HCT116 (cell line): ENCODE data around the gene SPIB. TPM values are rescaled to one million over a fixed set of nuclear protein-coding genes. Genes with fewer than 3 reads are reported as not detected.

Experiments
- ATAC-seq: fragments of 200-7000 bp; cut with Tn5 transposase; 2 replicates; pipeline ENCODE4 v1.9.1; 2020; ENCODE audit warnings: mild to moderate bottlenecking, moderate library complexity
- BruUV-seq: library from RNA; stranded (reverse); fragments of 400-500 nt; replicated peaks from 2 replicates; lab custom pipeline; 2021; lab: Mats Ljungman, UMichigan
- CTCF ChIA-PET: fragments of 300-600 bp; sonication (Branson Sonifier 250); formaldehyde crosslinking; loops from one replicate; lab custom pipeline; 2021; ENCODE audit warnings: antibody characterized with exemption; lab: Charles Lee
- POLR2A ChIA-PET: fragments of 300-600, 350-600 bp; sonication (Branson Sonifier 250); formaldehyde crosslinking; loops from one replicate; lab custom pipeline; 2021; ENCODE audit warnings: antibody characterized with exemption; lab: Charles Lee
- RAD21 ChIA-PET, 2 experiments: fragments of 300-600 bp; sonication (Branson Sonifier 250); formaldehyde crosslinking; loops; one replicate each; lab custom pipeline; 2023; ENCODE audit warnings: low total read pairs in 2 of 2; ENCODE audit not compliant: uncharacterized antibody in 2 of 2, unreplicated experiment in 2 of 2, low non-redundant PET in 1 of 2; lab: Charles Lee
- DNase-seq: peaks from one replicate; pipeline ENCODE4 v3.0.0-alpha.2; 2010; ENCODE audit warnings: low read depth, low spot score
- H2AFZ ChIP-seq: fragments of 200-600 bp; shearing (Covaris generic), sonication (generic); 2 replicates; pipeline ENCODE4 v1.6.1; 2017; ENCODE audit warnings: low read depth, mixed run types, mixed read lengths, antibody characterized with exemption, low read length; ENCODE audit not compliant: poor library complexity, severe bottlenecking
- H3K27ac ChIP-seq: 2 replicates; pipeline ENCODE4 v1.5.1; 2012; ENCODE audit warnings: low read depth, low read length
- H3K27me3 ChIP-seq: fragments of 200-600 bp; sonication (generic); 2 replicates; pipeline ENCODE4 v1.6.1; 2016; ENCODE audit warnings: mixed run types, low read length, mixed read lengths; ENCODE audit not compliant: insufficient read depth
- H3K36me3 ChIP-seq, 2 experiments: fragments of 200-500 bp in 1 of 2; fragments of 200-600 bp in 1 of 2; sonication (Bioruptor generic) in 1 of 2; sonication (generic) in 1 of 2; 2 replicates each; pipeline versions ENCODE4 v1.5.1 to v1.6.1; 2014 to 2016; ENCODE audit warnings: low read length in 2 of 2, inconsistent platforms in 1 of 2, mixed read lengths in 1 of 2, mixed run types in 1 of 2; ENCODE audit not compliant: insufficient read depth in 2 of 2, control insufficient read depth in 1 of 2
- H3K4me1 ChIP-seq, 2 experiments: fragments of 200-600 bp in 1 of 2; sonication (generic) in 1 of 2; 2 replicates each; pipeline versions ENCODE4 v1.5.1 to v1.6.1; 2012 to 2017; ENCODE audit warnings: low read length in 2 of 2, inconsistent platforms in 1 of 2, mild to moderate bottlenecking in 1 of 2, mixed read lengths in 1 of 2, mixed run types in 1 of 2, moderate library complexity in 1 of 2; ENCODE audit not compliant: insufficient read depth in 2 of 2, control insufficient read depth in 1 of 2
- H3K4me2 ChIP-seq: fragments of 200-600 bp; sonication (generic); 2 replicates; pipeline ENCODE4 v1.6.1; 2017; ENCODE audit warnings: mixed run types, low read length, mixed read lengths
- H3K4me3 ChIP-seq, 2 experiments: fragments of 200-600 bp in 1 of 2; sonication (generic) in 1 of 2; replicated peaks in 1 of 2; 2 replicates each; pipeline ENCODE4 v1.5.1; 2011 to 2016; ENCODE audit warnings: low read length in 2 of 2, control low read depth in 1 of 2, low read depth in 1 of 2, mild to moderate bottlenecking in 1 of 2, mixed read lengths in 1 of 2, mixed run types in 1 of 2
- H3K79me2 ChIP-seq: fragments of 200-600 bp; sonication (generic); 2 replicates; pipeline ENCODE4 v1.6.1; 2017; ENCODE audit warnings: mild to moderate bottlenecking, mixed run types, low read length, moderate library complexity, mixed read lengths; ENCODE audit not compliant: insufficient read depth
- H3K9ac ChIP-seq: fragments of 200-600 bp; sonication (generic); 2 replicates; pipeline ENCODE4 v1.6.1; 2016; ENCODE audit warnings: low read length, mixed read lengths
- H3K9me2 ChIP-seq: fragments of 200-600 bp; sonication (generic), shearing (Covaris generic); 2 replicates; pipeline ENCODE4 v1.6.1; 2017; ENCODE audit warnings: mixed run types, mild to moderate bottlenecking, moderate library complexity; ENCODE audit not compliant: insufficient read depth
- H3K9me3 ChIP-seq, 2 experiments: fragments of 200-500 bp in 1 of 2; fragments of 200-600 bp in 1 of 2; sonication (Bioruptor generic) in 1 of 2; sonication (generic) in 1 of 2; 2 replicates each; pipeline ENCODE4 v1.6.1; 2014 to 2017; ENCODE audit warnings: low read length in 2 of 2, mixed read lengths in 2 of 2, inconsistent platforms in 1 of 2, low read depth in 1 of 2, mild to moderate bottlenecking in 1 of 2, mixed run types in 1 of 2, moderate library complexity in 1 of 2; ENCODE audit not compliant: control insufficient read depth in 1 of 2, insufficient read depth in 1 of 2
- H4K20me1 ChIP-seq: fragments of 200-600 bp; sonication (generic), shearing (Covaris generic); 2 replicates; pipeline ENCODE4 v1.6.1; 2017; ENCODE audit warnings: mixed run types, mild to moderate bottlenecking, moderate library complexity; ENCODE audit not compliant: insufficient read depth
- ATF3 ChIP-seq: IDR thresholded peaks from 2 replicates; pipeline ENCODE4 v1.6.1; 2012
- CBX3 ChIP-seq: IDR thresholded peaks from 2 replicates; pipeline ENCODE4 v1.6.1; 2012; ENCODE audit warnings: low read depth
- CTCF ChIP-seq, 3 experiments: fragments of 200-600 bp in 1 of 3; sonication (generic) in 1 of 3; IDR thresholded peaks in 2 of 3; conservative IDR thresholded peaks in 1 of 3; 2 replicates each; pipeline ENCODE4 v1.5.1; 2012 to 2017; ENCODE audit warnings: low read depth in 2 of 3, low read length in 2 of 3, antibody characterized with exemption in 1 of 3, borderline replicate concordance in 1 of 3, control low read depth in 1 of 3, mild to moderate bottlenecking in 1 of 3, mixed read lengths in 1 of 3, mixed run types in 1 of 3, moderate library complexity in 1 of 3; ENCODE audit not compliant: insufficient read depth in 1 of 3
- ELF1 ChIP-seq: IDR thresholded peaks from 2 replicates; pipeline ENCODE4 v1.6.1; 2012; ENCODE audit warnings: low read depth, borderline replicate concordance
- FOSL1 ChIP-seq: IDR thresholded peaks from 2 replicates; pipeline ENCODE4 v1.6.1; 2012; ENCODE audit warnings: low read depth
- POLR2AphosphoS5 ChIP-seq: IDR thresholded peaks from 2 replicates; pipeline ENCODE4 v1.6.1; 2011; ENCODE audit warnings: mild to moderate bottlenecking, low read depth, low read length, moderate library complexity
- SRF ChIP-seq: IDR thresholded peaks from 2 replicates; pipeline ENCODE4 v1.6.1; 2012; ENCODE audit warnings: low read depth
- TCF7L2 ChIP-seq: IDR thresholded peaks from 2 replicates; pipeline ENCODE4 v1.7.0; 2011; ENCODE audit warnings: borderline replicate concordance, inconsistent platforms; ENCODE audit not compliant: insufficient read depth, insufficient read length; ENCODE audit errors: extremely low read depth
- YY1 ChIP-seq: IDR thresholded peaks from 2 replicates; pipeline ENCODE4 v1.6.1; 2011; ENCODE audit warnings: low read length, low read depth, moderate library complexity, mild to moderate bottlenecking; ENCODE audit not compliant: insufficient replicate concordance; ENCODE audit errors: extremely low read depth
- intact Hi-C: fragments of 100-400 bp; cut with micrococcal nuclease; formaldehyde crosslinking; loops from 2 replicates; pipeline ENCODE4 v1.10.0; 2022
- total RNA-seq: library from RNA; stranded (reverse); gene quantifications from one replicate; pipeline ENCODE4 v1.2.1, GENCODE V29; 2021; ENCODE audit not compliant: unreplicated experiment

The SPIB gene
- total RNA-seq, 1 experiment from 2014 or later, result 0.96 TPM

- H3K27me3 ChIP-seq, result no peaks in the 10 kb centered on the region
- H2AFZ ChIP-seq, result no peak overlapping the region
Measured at GRCh38 chr19:50453243-50453642, 34.5 kb downstream of the SPIB start.

More at GRCh38 chr19:50453243-50453642, 34.5 kb downstream of the SPIB start:
- Histone ChIP-seq H3K9me3 (no peaks in the 10 kb centered on the region), H3K79me2 (no peaks in the 10 kb centered on the region), H3K9ac (no peak overlapping the region), H3K4me3 (no peak overlapping the region), H3K36me3 (no peaks in the 10 kb centered on the region), H3K4me1 (no peaks in the 10 kb centered on the region), H3K4me2 (no peak overlapping the region), H3K27ac (no peak overlapping the region), H3K9me2 (no peaks in the 10 kb centered on the region), H4K20me1 (no peaks in the 10 kb centered on the region)
- no TSS peak for BruUV-seq
- ATAC-seq (no peak), DNase-seq (no peak)
- CTCF ChIA-PET, result no interaction called here
- RAD21 ChIA-PET, result no interaction called here
- POLR2A ChIA-PET, result no interaction called here
- intact Hi-C loops, result no loop called here
- TF ChIP-seq CBX3, result no peak
- no peak for TF ChIP-seq ATF3
- no peak for TF ChIP-seq POLR2AphosphoS5
- no peak for TF ChIP-seq CTCF (IDR thresholded peaks at IDR 0.05 in 2 of 3, conservative IDR thresholded peaks at IDR 0.05 in 1 of 3; ENCODE audit: borderline replicate concordance in 1 of 3, insufficient read depth in 1 of 3, low read depth in 2 of 3, low read length in 2 of 3)
- TF ChIP-seq ELF1, result no peak
- TF ChIP-seq FOSL1, result no peak
- TF ChIP-seq YY1, result no peak
- TF ChIP-seq SRF, result no peak
- TF ChIP-seq TCF7L2, result no peak
- TF ChIP-seq, all 23 proteins: peak for 0
